Liver (tissue), 9 donors: ENCODE measurements around the gene TTBK1. TPM values are rescaled to one million over a fixed set of nuclear protein-coding genes. Genes with fewer than 3 reads are reported as not detected.
"Not testable (repeated sequence)": the region's sequence is repeated elsewhere in the genome, so short reads cannot be mapped to it uniquely, and the experiment has no call there.

Source experiments
- DNase-seq: peaks from one replicate; pipeline ENCODE4 v3.0.0-alpha.2; 2017; ENCODE audit warnings: low spot score
- H3K27ac ChIP-seq, 2 donors: one replicate each; pipeline ENCODE4 v1.7.0; 2013; ENCODE audit warnings: inconsistent platforms in 2 of 2, low read length in 2 of 2, control low read depth in 1 of 2, low read depth in 1 of 2, mild to moderate bottlenecking in 1 of 2
- H3K27me3 ChIP-seq, 4 donors: one replicate each; pipeline versions ENCODE4 v1.6.1 to v1.7.0; 2013; ENCODE audit warnings: low read length in 3 of 4, inconsistent platforms in 1 of 4, mild to moderate bottlenecking in 1 of 4, moderate library complexity in 1 of 4; ENCODE audit not compliant: control insufficient read depth in 4 of 4, insufficient read depth in 4 of 4
- H3K36me3 ChIP-seq, 4 donors: one replicate each; pipeline versions ENCODE4 v1.6.1 to v1.7.0; 2013; ENCODE audit warnings: low read length in 3 of 4, mild to moderate bottlenecking in 3 of 4, low read depth in 1 of 4, moderate library complexity in 1 of 4; ENCODE audit not compliant: control insufficient read depth in 4 of 4, insufficient read depth in 3 of 4
- H3K4me1 ChIP-seq, 4 donors: one replicate each; pipeline versions ENCODE4 v1.6.1 to v1.7.0; 2013; ENCODE audit warnings: low read length in 3 of 4, mild to moderate bottlenecking in 3 of 4, moderate library complexity in 1 of 4; ENCODE audit not compliant: control insufficient read depth in 4 of 4, insufficient read depth in 4 of 4
- H3K4me3 ChIP-seq, 3 donors: one replicate each; pipeline versions ENCODE4 v1.6.1 to v1.7.0; 2013; ENCODE audit warnings: low read length in 3 of 3, control low read depth in 1 of 3, low read depth in 1 of 3, mild to moderate bottlenecking in 1 of 3
- H3K9ac ChIP-seq, 2 donors: one replicate each; pipeline ENCODE4 v1.7.0; 2013; ENCODE audit warnings: low read length in 2 of 2, mild to moderate bottlenecking in 2 of 2, moderate library complexity in 2 of 2, control low read depth in 1 of 2, low read depth in 1 of 2
- H3K9me3 ChIP-seq, 4 donors: one replicate each; pipeline versions ENCODE4 v1.6.1 to v1.7.0; 2013; ENCODE audit warnings: low read length in 3 of 4; ENCODE audit not compliant: control insufficient read depth in 4 of 4
- FOXA1 ChIP-seq: IDR thresholded peaks from 2 replicates; pipeline ENCODE4 v1.6.1; 2016; ENCODE audit warnings: antibody characterized with exemption
- FOXA2 ChIP-seq: IDR thresholded peaks from 2 replicates; pipeline ENCODE4 v1.6.1; 2016; ENCODE audit warnings: antibody characterized with exemption
- GABPA ChIP-seq, 2 donors: IDR thresholded peaks in 1 of 2; conservative IDR thresholded peaks in 1 of 2; 2 replicates each; pipeline ENCODE4 v1.6.1; 2016; ENCODE audit warnings: antibody characterized with exemption in 2 of 2, mild to moderate bottlenecking in 1 of 2, moderate library complexity in 1 of 2
- HNF4A ChIP-seq, 2 donors: conservative IDR thresholded peaks; 2 replicates each; pipeline ENCODE4 v1.6.1; 2016; ENCODE audit warnings: antibody characterized with exemption in 2 of 2, mild to moderate bottlenecking in 2 of 2
- HNF4G ChIP-seq: IDR thresholded peaks from 2 replicates; pipeline ENCODE4 v1.6.1; 2016; ENCODE audit warnings: antibody characterized with exemption
- JUND ChIP-seq, 2 donors: IDR thresholded peaks; 2 replicates each; pipeline ENCODE4 v1.6.1; 2016; ENCODE audit warnings: antibody characterized with exemption in 2 of 2
- RAD21 ChIP-seq, 2 donors: IDR thresholded peaks; 2 replicates each; pipeline ENCODE4 v1.6.1; 2016; ENCODE audit warnings: antibody characterized with exemption in 2 of 2, mild to moderate bottlenecking in 2 of 2
- RXRA ChIP-seq, 2 donors: IDR thresholded peaks; 2 replicates each; pipeline ENCODE4 v1.6.1; 2017 to 2018; ENCODE audit warnings: antibody characterized with exemption in 2 of 2, mild to moderate bottlenecking in 1 of 2
- SP1 ChIP-seq: IDR thresholded peaks from 2 replicates; pipeline ENCODE4 v1.6.1; 2018; ENCODE audit warnings: antibody characterized with exemption, mild to moderate bottlenecking
- TAF1 ChIP-seq: conservative IDR thresholded peaks from 2 replicates; pipeline ENCODE4 v1.6.1; 2016; ENCODE audit warnings: antibody characterized with exemption, mild to moderate bottlenecking
- YY1 ChIP-seq: IDR thresholded peaks from 2 replicates; pipeline ENCODE4 v1.6.1; 2016; ENCODE audit warnings: antibody characterized with exemption, mild to moderate bottlenecking
- WGBS: extraction: QIAGEN DNeasy Blood & Tissue Kit; methylation state at CpG from one replicate; pipeline ENCODE4 v1.1.7; 2013; 5-methylcytosine and 5-hydroxymethylcytosine counted together
- polyA plus RNA-seq, 2 donors: library from polyadenylated mRNA; stranded (reverse) in 1 of 2; unstranded in 1 of 2; fragments of 200-250 nt in 1 of 2; fragments of >200 nt in 1 of 2; fragmentation: Nextera tagmentation in 1 of 2; extraction: Ambion mirVana in 1 of 2; gene quantifications; one replicate each; pipeline versions ENCODE4 v1.2.1 to v1.2.3, GENCODE V29; 2013 to 2015
- total RNA-seq, 2 donors: library from RNA; depleted of rRNA; stranded (reverse); fragments of >200 nt; gene quantifications; one replicate each; pipeline ENCODE4 v1.2.3, GENCODE V29; 2014
- TF ChIP-seq, protein P1 (sequence below): fragments of 150-350 bp; IDR thresholded peaks from 2 replicates; pipeline ENCODE4 v1.5.1; 2017; ENCODE audit warnings: improper control_type of control experiment, low read depth, low read length; ENCODE audit not compliant: missing input control
- TF ChIP-seq, protein P2 (sequence below): IDR thresholded peaks from 2 replicates; pipeline ENCODE4 v1.6.1; 2016; ENCODE audit warnings: antibody characterized with exemption, mild to moderate bottlenecking
- TF ChIP-seq, protein P3 (sequence below): IDR thresholded peaks from 2 replicates; pipeline ENCODE4 v1.6.1; 2016; ENCODE audit warnings: antibody characterized with exemption
- TF ChIP-seq, protein P4 (sequence below): IDR thresholded peaks from 2 replicates; pipeline ENCODE4 v1.6.1; 2016; ENCODE audit warnings: antibody characterized with exemption
- TF ChIP-seq, protein P5 (sequence below): IDR thresholded peaks from 2 replicates; pipeline ENCODE4 v1.6.1; 2016; ENCODE audit warnings: antibody characterized with exemption
- donor health status: healthy.
- donor health status: healthy.
- donor health status: healthy.
- donor health status: healthy.
- donor health status: healthy.

TTBK1 gene
- total and polyA plus RNA-seq, 4 donors: 0.14 to 1.2 (median 0.44) TPM

DNA sequence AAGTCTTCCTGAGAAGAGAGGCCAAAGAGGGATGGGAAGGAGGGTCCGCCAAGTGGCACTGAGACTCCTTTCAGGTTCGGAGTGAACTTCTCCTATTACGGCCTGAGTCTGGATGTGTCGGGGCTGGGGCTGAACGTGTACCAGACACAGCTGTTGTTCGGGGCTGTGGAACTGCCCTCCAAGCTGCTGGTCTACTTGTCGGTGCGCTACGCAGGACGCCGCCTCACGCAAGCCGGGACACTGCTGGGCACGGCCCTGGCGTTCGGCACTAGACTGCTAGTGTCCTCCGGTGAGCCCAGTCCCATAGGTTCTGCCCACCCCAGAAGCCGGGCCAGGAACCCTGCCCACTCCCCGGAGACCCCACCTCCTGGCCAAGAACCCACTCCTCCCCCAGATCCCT is 58.8 kb downstream of the TTBK1 start:
- H3K9ac ChIP-seq: no peak overlapping the region
- H3K4me1 ChIP-seq: peaks cover 8 to 58% (median 43%) of the 10 kb centered on the region in 4 donors
- no peak for TF ChIP-seq FOXA2
- TF ChIP-seq HNF4G: no peak
- TF ChIP-seq HNF4A (conservative IDR thresholded peaks at IDR 0.05): no peak
- TF ChIP-seq SP1: no peak
- TF ChIP-seq, protein P1, sequence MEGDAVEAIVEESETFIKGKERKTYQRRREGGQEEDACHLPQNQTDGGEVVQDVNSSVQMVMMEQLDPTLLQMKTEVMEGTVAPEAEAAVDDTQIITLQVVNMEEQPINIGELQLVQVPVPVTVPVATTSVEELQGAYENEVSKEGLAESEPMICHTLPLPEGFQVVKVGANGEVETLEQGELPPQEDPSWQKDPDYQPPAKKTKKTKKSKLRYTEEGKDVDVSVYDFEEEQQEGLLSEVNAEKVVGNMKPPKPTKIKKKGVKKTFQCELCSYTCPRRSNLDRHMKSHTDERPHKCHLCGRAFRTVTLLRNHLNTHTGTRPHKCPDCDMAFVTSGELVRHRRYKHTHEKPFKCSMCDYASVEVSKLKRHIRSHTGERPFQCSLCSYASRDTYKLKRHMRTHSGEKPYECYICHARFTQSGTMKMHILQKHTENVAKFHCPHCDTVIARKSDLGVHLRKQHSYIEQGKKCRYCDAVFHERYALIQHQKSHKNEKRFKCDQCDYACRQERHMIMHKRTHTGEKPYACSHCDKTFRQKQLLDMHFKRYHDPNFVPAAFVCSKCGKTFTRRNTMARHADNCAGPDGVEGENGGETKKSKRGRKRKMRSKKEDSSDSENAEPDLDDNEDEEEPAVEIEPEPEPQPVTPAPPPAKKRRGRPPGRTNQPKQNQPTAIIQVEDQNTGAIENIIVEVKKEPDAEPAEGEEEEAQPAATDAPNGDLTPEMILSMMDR: no peak
- no peak for TF ChIP-seq TAF1
- no peak for TF ChIP-seq JUND (IDR thresholded peaks at IDR 0.05)
- TF ChIP-seq RAD21 (IDR thresholded peaks at IDR 0.05): no peak
- no peak for TF ChIP-seq GABPA (IDR thresholded peaks at IDR 0.05 in 1 of 2, conservative IDR thresholded peaks at IDR 0.05 in 1 of 2)
- TF ChIP-seq, protein P2, sequence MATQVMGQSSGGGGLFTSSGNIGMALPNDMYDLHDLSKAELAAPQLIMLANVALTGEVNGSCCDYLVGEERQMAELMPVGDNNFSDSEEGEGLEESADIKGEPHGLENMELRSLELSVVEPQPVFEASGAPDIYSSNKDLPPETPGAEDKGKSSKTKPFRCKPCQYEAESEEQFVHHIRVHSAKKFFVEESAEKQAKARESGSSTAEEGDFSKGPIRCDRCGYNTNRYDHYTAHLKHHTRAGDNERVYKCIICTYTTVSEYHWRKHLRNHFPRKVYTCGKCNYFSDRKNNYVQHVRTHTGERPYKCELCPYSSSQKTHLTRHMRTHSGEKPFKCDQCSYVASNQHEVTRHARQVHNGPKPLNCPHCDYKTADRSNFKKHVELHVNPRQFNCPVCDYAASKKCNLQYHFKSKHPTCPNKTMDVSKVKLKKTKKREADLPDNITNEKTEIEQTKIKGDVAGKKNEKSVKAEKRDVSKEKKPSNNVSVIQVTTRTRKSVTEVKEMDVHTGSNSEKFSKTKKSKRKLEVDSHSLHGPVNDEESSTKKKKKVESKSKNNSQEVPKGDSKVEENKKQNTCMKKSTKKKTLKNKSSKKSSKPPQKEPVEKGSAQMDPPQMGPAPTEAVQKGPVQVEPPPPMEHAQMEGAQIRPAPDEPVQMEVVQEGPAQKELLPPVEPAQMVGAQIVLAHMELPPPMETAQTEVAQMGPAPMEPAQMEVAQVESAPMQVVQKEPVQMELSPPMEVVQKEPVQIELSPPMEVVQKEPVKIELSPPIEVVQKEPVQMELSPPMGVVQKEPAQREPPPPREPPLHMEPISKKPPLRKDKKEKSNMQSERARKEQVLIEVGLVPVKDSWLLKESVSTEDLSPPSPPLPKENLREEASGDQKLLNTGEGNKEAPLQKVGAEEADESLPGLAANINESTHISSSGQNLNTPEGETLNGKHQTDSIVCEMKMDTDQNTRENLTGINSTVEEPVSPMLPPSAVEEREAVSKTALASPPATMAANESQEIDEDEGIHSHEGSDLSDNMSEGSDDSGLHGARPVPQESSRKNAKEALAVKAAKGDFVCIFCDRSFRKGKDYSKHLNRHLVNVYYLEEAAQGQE: no peak
- TF ChIP-seq, protein P3, sequence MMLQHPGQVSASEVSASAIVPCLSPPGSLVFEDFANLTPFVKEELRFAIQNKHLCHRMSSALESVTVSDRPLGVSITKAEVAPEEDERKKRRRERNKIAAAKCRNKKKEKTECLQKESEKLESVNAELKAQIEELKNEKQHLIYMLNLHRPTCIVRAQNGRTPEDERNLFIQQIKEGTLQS: no peak
- TF ChIP-seq, protein P4, sequence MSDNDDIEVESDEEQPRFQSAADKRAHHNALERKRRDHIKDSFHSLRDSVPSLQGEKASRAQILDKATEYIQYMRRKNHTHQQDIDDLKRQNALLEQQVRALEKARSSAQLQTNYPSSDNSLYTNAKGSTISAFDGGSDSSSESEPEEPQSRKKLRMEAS: no peak
- no peak for TF ChIP-seq FOXA1
- TF ChIP-seq RXRA (IDR thresholded peaks at IDR 0.05): no peak
- no peak for TF ChIP-seq YY1
- TF ChIP-seq, protein P5, sequence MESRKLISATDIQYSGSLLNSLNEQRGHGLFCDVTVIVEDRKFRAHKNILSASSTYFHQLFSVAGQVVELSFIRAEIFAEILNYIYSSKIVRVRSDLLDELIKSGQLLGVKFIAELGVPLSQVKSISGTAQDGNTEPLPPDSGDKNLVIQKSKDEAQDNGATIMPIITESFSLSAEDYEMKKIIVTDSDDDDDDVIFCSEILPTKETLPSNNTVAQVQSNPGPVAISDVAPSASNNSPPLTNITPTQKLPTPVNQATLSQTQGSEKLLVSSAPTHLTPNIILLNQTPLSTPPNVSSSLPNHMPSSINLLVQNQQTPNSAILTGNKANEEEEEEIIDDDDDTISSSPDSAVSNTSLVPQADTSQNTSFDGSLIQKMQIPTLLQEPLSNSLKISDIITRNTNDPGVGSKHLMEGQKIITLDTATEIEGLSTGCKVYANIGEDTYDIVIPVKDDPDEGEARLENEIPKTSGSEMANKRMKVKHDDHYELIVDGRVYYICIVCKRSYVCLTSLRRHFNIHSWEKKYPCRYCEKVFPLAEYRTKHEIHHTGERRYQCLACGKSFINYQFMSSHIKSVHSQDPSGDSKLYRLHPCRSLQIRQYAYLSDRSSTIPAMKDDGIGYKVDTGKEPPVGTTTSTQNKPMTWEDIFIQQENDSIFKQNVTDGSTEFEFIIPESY: no peak
- 73% methylated on average over 19 of the region's 19 CpGs for WGBS
- H3K9me3 ChIP-seq: no peaks in the 10 kb centered on the region
- H3K4me3 ChIP-seq: no peak overlapping the region
- no peak for DNase-seq
- no peak overlapping the region for H3K27ac ChIP-seq
- peaks cover 5 to 19% (median 10%) of the 10 kb centered on the region in 4 donors for H3K36me3 ChIP-seq
- no peaks in the 10 kb centered on the region for H3K27me3 ChIP-seq

DNA sequence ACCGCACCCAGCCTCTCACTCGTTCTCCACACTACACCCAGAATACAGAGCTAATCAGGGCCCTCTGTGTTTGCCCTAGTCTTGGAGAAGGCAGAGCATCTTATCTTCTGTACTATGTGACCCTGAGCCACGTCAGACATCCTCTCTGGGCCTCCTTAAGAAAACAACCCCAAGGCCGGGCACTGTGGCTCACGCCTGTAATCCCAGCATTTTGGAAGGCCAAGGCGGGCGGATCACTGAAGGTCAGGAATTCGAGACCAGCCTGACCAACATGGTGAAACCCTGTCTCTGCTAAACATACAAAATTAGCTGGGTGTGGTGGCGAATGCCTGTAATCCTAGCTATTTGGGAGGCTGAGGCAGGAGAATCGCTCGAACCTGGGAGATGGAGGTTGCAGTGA is 59.7 kb downstream of the TTBK1 start:
- H3K27ac ChIP-seq, H3K4me3 ChIP-seq, H3K27me3 ChIP-seq, H3K9ac ChIP-seq, H3K9me3 ChIP-seq, DNase-seq: not testable (repeated sequence)
- Histone ChIP-seq H3K36me3 (peaks cover 5 to 19% (median 10%) of the 10 kb centered on the region in 4 donors), H3K4me1 (peaks cover 11 to 59% (median 38%) of the 10 kb centered on the region in 4 donors)
- WGBS: 78% methylated on average over 11 of the region's 11 CpGs
